Anterior cingulate cortex (tissue), 58 donors: ENCODE results near the gene MAFF.

Source experiments
- DNase-seq, 58 donors: peaks; one replicate each; lab custom pipeline; 2025; lab: John Stamatoyannopoulos, UW

MAFF gene

GRCh38 chr22:38240734-38241252 lies 39.0 kb downstream of the MAFF start:
- peak in 35 of 58 donors; percentile 19 to 76 (median 44) for DNase-seq

DNA sequence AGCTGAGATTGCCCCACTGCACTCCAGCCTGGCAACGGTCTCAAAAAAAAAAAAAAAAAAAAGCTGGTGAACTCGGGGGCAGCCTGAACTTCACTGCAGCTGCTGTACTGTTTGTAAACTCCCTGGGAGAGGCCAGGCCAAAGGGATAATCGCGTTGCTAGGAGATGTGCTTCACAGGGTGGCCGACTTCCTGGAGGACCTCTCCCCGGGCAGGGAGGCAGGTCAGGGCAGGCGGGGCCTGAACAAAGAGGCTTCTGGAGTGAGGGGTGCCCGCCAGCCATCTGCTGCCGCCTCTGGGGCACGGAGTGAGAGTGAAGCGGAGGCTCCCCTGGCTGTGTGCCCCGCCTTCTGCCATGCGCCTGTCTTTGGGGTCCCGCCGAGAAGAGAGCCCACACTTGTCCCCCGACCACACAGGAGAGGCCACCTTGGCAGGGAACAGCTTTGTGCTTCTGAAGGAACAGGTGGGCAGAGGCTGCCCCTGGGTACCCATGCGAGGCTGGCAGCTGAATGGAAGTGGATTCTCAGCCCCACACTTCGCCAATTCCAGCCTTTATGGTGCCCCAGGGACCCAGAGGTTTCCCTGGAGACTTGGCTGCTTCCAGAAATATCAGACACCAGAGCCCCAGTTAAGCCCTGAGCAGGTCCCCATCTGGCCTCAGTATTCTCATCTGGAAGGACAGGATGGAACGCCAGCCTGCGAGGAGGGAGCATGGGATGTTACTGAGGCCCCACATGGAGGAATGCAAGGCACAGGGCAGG lies 41.4 kb downstream of the MAFF start:
- peak in 39 of 58 donors; percentile 19 to 81 (median 50) for DNase-seq

DNA sequence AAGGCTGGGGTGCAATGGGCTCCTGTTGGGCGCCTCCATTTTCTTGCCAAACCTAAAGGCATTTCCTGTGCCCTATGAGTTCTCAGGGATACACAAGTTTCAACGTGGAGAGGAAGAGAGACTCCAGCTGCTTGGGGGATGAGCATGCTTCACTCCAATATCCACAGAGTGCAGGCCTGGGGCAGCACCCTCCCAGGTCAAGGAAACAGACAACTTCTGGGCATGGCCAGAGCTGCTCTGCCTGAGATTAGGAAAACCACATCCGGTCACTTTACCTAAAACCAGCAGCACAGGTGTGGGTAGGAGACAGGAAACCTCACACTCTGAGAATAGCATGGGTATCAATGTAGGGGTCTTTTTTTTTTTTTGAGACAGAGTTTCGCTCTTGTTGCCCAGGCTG lies 42.3 kb downstream of the MAFF start:
- DNase-seq: no peak

GRCh38 chr22:38246046-38246658 lies 44.4 kb downstream of the MAFF start:
- DNase-seq: no peak

- peak in 46 of 58 donors; percentile 17 to 87 (median 60) for DNase-seq
These were observed 44.9 kb downstream of the MAFF start for GRCh38 chr22:38246692-38247091.

- peak in 1 of 58 donors; percentile 31 for DNase-seq
These were observed 45.9 kb downstream of the MAFF start for GRCh38 chr22:38247713-38248112.

DNA sequence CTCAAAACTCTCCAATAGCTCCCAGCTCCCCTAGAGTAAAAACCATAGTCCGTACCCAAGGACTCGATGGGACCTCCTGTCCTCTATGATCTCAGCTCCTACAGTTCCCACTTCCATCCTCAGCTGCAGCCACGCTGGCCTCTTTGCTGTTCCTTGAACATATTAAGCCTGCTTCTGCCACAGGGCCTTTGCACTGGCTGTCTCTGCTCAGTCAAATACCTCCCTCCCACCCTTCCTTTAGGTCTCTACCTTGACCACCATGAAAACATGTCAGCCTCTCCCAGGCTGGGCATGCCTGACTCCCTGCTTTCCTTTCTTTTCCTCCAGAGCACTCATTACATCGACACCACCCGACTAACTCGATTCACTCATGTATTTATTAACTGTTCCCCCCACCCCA lies 46.5 kb downstream of the MAFF start:
- DNase-seq: no peak

GRCh38 chr22:38249301-38249700 lies 47.5 kb downstream of the MAFF start:
- no peak for DNase-seq

- peak in 4 of 58 donors; percentile 13 to 52 (median 36) for DNase-seq
These were observed 48.2 kb downstream of the MAFF start for GRCh38 chr22:38249803-38250642.

DNA sequence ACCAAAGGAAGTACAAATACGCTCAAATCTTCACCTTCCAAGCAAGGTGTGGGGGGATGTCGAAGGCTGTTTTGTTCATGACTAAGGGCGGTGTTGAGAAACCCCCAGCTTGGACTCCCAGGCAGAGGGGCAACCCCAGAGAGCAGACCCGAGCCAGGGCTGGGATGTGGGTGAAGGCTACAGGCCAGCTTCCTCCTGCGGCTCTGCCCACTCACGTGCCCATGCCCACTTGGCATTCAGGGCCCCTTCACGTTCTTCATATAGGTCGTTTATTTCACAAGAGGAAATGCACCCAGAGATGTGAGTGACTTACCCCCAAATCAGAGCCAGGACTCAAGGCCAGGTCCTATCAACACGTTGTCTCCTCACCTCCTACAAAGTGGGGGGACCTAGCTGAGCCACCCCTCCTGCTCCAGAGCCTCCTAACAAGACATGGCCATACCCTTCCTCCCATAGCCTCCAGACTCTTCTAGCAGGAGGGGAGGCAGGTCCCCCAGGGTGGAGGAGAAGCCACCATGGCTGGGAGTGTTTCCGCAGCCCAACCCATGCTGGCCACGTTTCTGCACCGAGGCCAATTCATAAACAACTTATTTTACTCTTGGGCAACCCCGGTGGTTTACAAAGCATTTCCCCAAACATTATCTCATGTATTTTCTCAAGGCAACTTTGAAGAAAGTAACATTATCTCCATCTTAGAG lies 49.0 kb downstream of the MAFF start:
- DNase-seq: no peak

DNA sequence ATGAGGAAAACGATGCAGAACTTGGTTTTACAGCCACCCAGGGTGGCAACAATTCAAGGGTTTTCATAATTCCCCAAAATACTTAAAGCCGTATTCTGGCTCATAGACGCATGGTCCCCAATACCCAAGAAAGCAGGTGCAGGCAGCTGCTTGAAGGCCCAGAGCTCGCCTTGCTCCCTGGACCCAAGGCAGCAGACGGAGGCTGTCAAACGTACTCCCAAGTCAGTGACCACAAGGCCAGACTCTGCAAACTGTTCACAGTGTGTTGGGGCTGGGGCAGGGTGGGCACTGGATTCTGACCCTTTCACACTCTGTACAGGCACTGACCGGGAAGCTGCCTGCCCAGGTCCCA lies 49.5 kb downstream of the MAFF start:
- DNase-seq: no peak

GRCh38 chr22:38255697-38256096 lies 53.9 kb downstream of the MAFF start:
- no peak for DNase-seq

GRCh38 chr22:38257181-38257580 lies 55.4 kb downstream of the MAFF start:
- DNase-seq: no peak

DNA sequence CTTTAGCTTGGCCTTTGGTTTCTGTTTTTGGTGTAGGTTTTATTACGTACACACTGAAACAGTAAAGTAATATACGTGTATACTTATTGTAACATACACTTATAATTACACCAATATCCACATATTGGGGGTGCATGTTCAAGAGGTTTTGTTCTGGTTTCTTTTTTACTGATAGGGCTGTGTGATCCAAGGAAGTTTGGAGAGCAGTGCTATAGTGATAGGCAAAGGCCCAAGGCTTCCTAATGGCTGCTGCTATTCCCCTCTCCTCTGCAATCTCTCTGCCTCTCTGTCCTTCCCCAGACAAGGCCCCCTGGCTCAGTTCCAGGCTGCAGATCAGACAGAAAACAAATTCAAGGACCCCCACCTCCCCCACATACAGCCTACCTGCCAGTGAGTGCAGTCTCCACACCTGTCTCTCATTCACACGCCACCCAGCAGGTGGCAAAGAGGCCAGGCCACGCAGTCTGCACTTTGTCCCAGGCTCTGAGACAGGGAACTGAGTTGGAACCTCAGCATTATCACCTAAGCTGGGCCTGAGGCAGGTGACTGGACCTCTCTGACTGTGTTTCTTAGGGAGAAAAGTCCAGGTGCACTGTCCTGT lies 56.0 kb downstream of the MAFF start:
- DNase-seq: no peak

GRCh38 chr22:38258895-38259294 lies 57.1 kb downstream of the MAFF start:
- peak in 2 of 58 donors; percentile 18 to 20 for DNase-seq

DNA sequence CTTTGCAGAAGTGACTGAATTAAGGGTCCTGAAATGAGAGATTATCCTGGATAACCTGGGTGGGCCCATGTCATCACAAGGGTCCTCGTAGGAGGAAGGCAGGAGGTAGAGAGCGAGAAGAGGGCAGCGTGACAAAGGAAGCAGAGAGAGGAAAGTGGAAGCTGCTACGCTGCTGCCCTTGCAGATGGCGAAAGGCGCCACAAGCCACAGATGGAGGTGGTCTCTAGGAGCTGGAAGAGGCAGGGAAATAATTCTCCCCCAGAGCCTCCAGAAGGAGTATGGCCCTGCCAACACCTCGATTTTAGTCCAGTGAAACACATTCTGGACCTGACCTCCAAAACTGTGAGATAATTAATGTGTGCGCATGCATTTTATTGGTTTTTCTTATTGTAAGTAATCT lies 57.6 kb downstream of the MAFF start:
- DNase-seq: peak in 1 of 58 donors; percentile 14

- peak in 36 of 58 donors; percentile 19 to 74 (median 50) for DNase-seq
These were observed 59.2 kb downstream of the MAFF start for GRCh38 chr22:38260761-38261681.

GRCh38 chr22:38262051-38262795 lies 60.4 kb downstream of the MAFF start:
- peak in 49 of 58 donors; percentile 24 to 75 (median 51) for DNase-seq
